HuH-7.5 (cell line): ENCODE results near the gene ERO1B.
A peak's percentile ranks its signal among the peaks of the same experiment; 100 is the strongest.

Experiments
- DNase-seq: peaks from one replicate; pipeline ENCODE4 v3.0.0; 2011; ENCODE audit warnings: low spot score

ERO1B gene

DNA sequence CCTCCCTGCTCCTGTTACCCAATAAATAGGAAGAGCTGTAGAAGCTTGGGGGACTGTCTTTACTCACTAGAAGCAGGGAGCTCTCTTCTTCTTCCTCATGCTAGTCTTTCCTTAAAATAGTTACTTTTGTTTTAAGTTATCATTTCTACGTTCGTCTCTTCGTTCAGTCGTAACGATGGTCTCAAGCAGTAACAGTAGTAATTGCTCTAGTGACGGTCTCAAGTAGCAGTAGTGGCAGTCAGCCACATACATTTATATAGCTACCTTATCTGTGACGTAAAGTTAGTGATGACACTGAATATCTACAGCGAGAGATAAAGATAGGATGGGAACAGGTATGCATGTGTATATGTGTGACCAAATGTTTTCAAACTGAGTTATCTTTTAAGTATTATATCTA lies 15.4 kb upstream of the ERO1B start:
- DNase-seq, result no peak

DNA sequence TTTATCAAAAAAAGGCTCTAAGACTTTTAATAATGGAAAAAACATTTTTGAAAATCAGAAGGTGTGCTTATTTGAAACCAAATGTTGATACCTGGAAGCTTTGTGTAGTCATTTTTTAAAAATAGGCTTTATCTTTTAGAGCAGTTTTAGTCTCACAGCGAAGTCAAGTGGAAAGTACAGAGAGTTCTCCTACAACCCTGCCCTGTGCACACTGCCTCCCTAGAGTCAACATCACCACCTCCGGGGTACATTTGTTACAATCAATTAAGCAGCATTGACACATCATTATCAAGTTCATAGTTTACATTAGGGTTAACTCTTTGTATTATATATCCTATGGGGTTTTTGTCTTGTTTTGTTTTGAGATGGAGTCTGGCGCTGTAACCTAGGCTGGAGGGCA lies 10.7 kb upstream of the ERO1B start:
- no peak for DNase-seq

DNA sequence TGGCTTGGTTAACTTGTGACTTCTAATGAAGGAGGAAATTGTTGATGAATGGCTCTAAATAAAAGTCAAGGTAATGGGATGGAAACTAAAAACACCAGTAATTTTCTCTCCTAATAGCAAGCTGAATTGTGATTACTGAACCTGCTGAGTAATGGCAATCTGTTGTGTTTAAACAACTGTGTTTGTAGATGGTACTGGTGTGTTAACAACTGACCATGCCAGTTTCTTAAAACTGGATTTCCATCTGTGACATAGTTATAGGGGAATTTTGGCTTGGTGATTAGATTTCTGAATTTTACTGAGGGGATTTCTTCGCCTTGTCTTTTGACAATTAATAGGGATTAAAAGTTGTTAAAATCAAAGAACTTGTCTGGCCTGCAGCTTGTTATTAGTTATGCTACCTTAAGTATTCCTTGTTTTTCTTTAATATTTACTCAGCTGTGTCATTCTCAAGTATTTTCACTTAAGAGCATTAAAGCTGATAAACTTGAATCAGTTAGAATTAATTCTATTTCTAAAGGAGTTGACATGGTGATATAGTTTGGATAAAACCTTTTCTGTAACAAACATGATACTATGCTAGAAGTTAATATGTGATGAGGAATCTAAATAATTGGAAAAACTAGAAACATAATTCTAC lies 7.9 kb upstream of the ERO1B start:
- DNase-seq, result no peak

DNA sequence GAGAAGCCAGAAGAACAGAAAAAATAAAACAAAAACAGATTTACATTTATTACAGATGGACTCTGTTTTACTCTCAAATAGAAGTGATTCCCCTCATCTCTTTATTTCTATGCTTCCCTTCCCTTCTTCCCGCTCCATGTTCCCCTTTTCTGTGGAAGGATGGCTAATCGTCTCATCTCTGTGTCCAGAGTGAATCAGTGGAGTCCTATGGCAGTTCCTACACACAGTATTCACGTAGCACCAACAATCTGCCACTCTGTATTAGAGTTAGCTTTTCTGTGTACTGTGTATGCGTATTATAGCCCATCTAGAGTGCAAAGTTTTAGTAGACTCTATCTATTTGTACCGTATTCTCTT lies 6.8 kb upstream of the ERO1B start:
- no peak for DNase-seq

DNA sequence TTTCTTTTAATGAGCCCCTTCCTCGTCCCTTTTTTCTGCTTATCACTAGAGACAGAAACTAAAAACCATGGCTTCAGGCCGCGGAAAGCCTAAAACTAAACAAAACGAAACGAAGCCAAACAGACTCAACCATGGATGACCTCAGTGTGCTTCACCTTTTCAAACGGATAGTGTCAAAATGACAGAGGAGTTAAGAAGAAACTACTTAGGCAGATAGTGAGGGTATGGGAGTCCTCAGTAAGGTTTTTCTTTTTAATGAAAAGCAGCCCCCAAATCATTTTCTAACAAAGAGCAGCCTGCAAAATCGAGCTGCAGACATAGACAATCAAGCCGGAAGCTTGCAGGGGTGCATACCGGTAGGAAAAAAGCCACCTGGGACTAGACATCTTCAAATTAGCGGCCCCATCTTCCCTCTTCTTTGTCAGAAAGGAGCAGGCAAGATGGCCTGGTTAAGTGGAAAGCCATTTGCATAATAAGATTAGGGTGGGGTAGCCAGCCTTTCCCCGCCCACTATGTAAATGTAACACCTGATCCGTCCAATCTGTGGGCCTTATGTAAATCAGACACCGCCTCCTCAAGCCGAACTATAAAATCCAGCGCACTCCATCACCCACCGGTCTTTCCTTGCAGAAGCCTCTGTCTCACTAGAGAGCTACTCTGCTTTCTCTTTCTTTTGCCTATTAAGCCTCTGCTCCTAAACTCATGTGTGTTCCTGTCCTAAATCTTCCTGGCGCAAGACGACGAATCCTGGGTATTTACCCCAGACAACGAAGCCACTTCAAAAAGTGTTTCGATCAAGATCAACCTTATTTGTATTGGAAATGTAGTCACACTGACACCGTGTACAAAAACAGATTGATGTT lies 6.2 kb upstream of the ERO1B start:
- DNase-seq, result no peak

DNA sequence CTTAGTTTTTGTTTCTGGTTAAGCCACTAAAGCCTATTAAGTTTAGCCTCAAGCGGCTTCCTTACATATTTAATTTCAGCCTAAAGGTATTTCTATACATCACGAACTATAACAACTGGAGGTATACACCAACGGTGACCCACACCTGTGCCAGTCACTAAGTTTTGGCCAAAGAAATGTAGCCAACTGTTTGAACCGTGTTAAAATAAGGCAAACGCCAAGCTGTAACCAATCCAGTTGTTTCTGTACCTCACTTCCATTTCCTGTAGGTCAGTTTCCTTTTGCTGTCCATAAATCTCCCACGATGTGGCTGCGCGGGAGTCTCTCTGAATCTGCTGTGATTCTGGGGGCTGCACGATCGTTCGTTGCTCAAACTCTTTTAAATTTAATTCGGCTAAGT lies 5.6 kb upstream of the ERO1B start:
- no peak for DNase-seq

DNA sequence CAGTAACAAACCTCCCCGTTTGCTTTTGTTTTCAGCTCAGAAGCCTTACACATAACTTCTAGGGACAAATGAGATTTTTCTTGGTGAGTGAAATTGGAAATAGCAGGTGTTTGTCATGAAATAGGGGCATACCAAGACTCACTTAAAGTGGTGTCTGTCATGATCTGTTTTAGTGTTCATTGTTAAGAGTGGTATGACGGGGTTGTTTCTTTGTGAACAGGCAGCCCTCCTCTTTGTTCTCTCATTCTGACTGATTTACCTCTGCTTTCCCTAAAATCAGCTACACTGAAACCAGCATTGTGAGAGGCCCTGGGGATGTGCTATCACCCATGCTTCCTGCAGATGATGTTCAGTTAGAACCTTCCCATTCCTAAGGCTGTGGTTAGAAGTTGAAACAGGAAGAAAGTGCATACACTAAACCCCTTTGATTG lies 2.5 kb upstream of the ERO1B start:
- DNase-seq, result no peak

DNA sequence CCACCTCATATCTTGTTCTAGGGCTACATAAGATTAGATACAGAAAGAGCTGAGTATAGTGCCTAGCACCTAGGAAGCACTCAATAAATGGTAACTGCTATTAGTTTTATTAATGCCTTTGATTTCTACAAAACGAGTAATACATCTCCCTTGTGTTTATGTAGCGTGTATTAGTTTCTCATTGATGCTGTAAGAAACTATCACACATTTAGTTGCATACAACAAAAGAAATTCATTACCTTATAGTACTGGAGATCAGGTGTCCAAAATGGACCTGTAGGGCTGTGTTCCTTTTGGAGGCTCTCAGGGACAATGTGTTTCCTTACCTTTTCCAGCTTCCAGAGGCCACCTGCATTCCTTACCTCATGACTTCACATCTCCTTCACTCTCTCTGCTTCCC lies 961 bp upstream of the ERO1B start:
- DNase-seq, result no peak

DNA sequence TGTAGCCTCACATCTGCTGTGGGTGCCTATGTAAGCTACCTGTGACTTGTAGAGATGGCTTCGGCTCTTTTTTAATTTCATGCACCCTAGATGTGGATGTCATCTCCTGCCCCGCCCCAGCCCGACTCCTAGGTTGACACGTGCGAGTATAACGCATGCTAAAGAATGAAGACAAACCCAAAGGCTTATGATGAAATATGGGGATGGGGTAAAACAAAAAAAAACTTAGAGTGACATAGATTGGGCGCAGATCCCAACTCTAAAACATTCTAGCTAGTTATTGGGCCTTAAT lies 613 bp upstream of the ERO1B start:
- DNase-seq, result no peak

DNA sequence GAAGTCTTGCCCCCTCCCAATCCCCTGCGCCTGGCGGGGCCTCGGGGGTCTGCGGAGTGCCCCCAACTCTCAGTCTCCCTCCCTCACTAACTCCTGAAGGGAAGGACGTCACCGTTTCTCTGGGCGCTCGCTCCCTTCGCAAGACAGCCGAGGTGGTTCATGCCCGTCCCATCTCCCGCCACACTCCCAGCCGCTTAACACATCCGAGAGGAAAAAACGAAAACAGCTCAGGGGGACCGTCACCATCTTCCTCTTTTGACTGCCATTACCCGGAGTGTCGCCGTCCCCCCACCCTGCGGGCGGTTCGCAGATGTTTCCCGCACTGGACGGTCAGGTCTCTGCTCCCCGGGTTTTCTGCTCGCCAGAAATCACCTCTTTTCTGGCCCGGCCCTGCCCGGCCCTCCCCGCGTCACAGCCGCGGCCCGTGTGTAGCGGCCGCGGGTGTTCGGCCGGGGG lies 532 bp downstream of the ERO1B start:
- peak; percentile 25 for DNase-seq

DNA sequence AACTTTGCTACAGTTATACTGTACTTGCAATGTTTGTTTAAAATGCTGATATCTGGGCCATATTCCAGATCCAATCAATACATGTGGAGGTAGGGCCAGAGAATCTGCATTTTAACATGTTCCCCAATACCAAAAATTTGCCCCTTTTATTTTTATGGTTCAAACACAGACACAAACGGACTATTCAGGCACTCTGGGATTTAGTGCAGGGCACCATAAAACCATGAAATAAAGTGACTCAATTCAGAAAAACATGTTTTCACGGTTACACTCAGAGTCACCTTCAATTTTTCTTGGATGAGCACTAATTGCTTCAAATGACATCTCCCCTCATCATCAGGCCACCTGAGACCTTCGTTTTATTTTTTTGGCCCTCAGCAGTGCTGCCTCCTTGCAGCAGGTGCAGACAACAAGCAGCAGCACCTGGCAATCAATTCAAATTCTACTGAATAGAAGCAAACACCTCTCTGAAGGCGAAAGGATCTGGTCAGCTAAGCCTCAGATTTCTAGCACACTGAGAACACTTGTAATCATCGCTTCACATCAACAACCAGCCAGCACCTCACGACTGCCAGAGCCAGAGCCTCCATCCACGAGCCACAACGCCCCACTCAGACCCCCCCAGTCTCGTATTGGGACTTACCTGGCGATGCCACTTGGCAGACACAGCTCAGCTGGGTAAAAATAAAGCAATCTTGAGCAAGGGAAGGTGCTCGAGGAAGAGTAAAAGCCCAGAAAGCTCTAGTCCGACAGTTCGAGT lies 1.1 kb downstream of the ERO1B start:
- no peak for DNase-seq

DNA sequence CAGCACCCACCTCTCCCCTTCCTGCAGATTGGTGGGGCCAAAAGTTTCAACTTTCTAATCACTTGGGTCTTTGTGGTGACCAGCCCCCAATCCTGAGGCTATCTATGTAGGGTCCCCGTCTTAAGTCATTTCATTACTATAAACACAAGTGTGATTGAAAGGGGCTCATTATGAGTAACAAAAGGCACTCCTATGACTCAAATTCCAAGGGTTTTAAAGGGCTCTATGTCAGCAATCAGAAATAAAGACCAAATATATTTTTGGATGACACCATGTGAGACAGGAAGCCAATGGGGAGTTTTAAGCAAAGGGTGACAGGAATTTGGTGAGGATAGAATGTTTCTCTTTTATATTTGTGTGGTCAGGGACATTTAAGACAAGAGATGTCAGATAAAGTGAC lies 6.2 kb downstream of the ERO1B start:
- DNase-seq, result no peak

DNA sequence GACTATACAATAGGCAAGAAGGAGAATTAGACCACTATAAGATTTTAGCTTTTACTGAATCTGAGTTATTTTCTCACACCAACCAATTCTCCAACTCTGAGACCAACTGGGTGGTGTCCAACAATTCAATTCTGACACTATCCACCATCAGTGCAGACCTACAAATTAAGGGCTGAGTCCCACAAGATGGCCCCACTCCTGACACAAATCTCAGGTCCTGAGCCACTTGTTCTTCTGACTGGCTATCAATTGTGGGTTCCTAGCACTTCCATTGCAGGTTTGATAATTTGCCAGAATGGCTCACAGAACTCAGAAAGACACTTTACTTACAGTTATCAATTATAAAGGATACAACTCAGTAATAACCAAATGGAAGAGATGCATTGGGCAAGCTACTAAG lies 6.7 kb downstream of the ERO1B start:
- DNase-seq, result no peak

DNA sequence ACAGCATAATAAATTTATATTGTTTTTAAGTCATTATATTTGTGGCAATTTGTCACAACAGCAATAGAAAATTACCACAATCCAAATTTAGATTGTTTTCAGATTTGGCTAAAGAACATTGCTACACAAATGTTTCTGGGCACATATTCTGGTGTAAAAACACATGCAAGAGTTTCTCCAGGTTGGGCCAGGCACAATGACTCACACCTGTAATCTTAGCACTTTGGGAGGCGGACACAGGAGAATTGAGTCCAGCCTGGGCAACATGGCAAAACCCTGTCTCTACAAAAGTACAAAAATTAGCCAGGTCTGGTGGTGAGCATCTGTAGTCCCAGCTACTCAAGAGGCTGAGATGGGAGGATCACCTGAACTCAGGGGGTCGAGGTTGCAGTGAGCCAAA lies 8.4 kb downstream of the ERO1B start:
- DNase-seq, result no peak

DNA sequence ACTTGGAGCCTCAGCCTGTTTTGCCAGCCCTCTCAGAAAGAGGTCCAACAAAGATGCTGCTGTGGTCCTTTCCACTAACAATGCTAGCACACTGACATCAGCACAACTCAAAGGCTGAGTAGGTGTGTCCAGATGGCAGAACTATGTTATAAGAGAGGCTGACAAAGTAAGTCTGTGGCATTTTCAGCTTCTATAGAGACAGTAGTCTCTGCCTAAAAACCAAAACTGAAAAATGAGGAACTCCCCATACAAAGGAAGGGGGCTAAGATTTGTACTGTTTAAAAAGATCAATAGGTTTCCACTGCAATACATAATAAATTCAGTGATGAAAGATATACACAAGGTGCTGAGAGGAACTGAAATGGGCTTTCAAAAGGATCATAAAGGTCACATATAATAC lies 12.3 kb downstream of the ERO1B start:
- DNase-seq, result no peak

DNA sequence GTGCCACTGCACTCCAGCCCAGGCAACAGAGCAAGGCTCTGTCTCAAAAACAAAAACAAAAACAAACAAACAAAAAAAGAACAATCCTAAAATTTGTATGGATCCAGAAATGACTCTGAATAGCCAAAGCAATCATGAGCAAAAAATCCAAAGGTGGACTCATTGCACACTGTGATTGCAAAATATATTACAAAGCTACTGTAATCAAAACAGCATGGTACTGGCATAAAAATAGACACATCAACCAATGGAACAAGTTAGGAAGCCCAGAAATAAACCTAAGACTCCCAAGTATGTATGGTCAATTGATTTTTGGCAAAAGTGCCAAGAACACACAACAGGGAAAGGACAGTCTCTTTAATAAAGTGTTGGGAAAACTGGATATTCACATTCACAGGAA lies 19.9 kb downstream of the ERO1B start:
- no peak for DNase-seq

DNA sequence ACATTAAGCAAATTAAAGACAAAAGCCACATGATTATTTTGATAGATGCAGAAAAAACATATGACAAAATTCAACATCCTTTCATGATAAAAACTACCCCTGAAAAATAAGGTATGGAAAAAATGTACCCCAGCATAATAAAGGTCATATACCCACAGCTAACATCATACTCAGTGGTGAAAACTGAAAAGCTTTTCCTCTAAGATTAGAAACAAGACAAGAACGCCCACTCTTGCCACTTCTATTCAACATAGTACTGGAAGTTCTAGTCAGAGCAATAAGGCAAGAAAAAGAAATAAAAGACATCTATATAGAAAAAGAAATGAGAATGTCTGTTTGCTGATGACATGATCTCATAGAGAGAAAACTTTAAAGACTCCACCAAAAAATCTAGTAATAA lies 20.7 kb downstream of the ERO1B start:
- DNase-seq, result no peak

DNA sequence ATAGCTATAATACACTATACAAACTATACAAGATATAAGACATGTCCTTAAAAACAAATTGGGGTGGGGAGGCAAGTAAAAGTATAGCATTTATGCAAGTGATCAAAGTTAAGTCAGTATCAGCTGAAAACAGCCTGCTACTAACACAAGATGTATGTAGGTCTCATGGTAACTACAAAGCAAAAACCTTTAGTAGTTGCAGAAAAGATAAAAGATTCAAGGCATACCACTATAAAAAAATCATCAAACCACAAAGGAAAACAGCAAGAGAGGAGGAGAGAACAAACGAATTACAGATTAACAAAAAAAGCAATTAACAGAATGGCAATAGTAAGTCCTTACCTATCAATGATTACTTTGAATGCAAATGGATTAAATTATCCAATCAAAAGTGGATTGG lies 22.7 kb downstream of the ERO1B start:
- no peak for DNase-seq

DNA sequence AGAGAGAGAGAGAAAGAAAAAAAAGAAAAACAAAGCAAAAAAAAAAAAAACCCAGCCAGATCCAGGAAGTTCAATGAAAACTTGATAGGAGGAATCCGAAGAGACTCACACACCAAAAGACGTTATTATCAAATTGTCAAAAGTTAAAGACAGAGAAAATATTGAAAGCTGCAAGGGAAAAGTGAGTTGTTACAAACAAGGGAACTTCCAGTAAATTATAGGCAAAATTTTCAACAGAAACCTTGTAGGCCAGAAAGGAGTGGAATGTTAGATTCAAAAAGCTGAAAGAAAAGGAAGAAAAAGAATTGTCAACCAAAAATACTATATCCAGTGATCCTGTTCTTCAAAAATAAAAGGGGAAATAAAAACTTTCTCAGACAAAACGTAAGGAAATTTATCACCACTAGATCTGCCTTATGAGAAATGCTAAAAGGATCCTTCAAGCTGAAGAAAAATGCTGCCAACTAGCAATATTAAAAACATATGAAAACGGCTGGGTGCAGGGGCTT lies 23.6 kb downstream of the ERO1B start:
- no peak for DNase-seq

DNA sequence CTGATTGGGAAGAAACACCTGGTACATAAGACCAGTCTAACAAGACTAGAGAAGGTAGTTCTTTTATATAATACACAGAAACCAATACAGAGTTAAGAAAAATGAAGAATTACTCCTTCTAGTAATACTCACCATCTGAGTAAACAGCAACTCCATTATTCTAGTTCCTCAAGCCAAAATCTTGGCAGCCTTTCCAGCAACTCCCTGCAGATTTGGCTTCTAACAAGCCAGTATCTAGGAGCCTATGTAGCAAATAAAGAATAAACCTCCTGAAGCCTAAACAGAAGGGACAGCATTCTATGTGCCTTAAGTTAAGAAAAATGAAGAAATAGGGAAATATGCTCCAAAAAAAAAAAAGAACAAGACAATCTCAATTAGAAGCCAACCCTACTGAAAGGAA lies 24.5 kb downstream of the ERO1B start:
- no peak for DNase-seq

DNA sequence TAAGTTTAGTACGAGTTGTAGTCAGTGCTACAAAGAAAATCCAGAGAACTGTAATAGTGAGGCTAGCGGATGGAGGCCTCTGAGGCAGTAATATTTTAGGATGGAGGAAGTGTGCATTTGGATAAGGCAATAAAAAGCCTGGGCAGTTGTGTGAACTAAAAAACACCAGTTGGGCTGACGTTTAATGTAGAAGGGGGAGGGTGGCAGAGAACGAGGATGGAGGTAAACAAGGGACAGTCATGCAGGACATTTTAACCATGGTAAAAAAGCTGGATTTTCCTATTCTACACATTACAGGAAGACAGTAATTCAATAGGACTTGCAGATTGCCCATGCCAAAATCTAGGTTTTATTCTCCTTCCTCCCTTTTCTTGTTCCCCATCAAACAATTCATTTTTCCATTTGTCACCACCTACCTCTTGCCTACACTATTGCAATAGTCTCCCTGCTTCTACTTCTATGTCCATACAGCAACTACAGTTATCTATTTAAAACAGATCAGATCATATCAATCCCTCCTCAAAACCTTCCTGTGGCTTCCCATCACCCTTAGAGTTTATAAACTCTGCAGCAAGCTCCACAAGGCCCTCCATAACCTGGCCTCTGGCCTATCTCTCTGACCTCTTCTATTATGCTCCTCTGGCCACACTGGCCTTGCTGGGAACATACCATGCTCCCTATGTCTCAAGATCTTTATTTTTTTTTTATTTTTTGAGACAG lies 27.7 kb downstream of the ERO1B start:
- DNase-seq, result no peak

DNA sequence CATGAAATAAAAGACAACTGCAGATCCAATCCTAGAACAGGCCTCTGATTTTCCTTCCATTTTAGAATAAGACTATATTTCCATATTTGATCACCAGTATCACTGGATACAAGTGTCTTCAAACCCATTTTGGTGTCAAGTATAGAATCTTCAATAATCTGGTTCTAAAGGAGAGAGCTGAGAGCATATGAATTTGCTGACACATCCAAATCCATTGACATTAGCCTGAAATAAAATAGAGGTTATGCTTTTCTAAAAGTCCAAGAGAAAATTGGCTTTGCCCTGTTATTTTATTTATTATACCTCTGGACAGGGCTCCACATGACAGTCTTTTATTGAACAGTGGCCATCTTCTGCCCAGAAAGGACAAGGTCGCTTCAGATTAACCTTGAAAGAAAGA lies 28.6 kb downstream of the ERO1B start:
- DNase-seq, result no peak

DNA sequence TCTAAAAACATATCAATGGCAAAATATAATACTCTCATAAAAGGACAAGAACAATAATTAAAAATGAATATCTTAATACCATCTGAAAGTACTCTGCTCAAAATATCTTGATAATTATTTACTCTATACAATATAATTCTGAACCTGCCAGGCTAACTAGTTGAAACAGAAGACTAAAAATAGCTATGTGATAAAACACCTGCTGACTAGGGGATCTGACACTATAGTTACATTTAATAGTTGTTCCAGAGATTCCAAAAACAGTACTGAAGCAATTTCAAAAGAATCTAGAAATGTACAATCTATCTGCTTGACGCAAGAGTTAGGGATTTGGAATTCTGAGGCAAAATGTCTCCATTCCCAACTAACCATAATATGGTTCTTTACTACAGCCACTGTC lies 30.2 kb downstream of the ERO1B start:
- no peak for DNase-seq
